ENCODE measurements around the gene KCNC4.

The KCNC4 gene

GRCh38 chr1:110233861-110234260, 23.7 kb downstream of the KCNC4 start:
- no peak for DNase-seq

- DNase-seq: no peak
Measured at GRCh38 chr1:110234691-110235090, 24.6 kb downstream of the KCNC4 start.

GRCh38 chr1:110235181-110235833, 25.2 kb downstream of the KCNC4 start:
- DNase-seq: no peak

GRCh38 chr1:110235834-110236682, 25.9 kb downstream of the KCNC4 start:
- peak; percentile 87 for DNase-seq

- DNase-seq: no peak
Measured at GRCh38 chr1:110237386-110238152, 27.5 kb downstream of the KCNC4 start.

- no peak for DNase-seq
Measured at GRCh38 chr1:110239441-110240430, 29.6 kb downstream of the KCNC4 start.

- DNase-seq: no peak
Measured at GRCh38 chr1:110240476-110241210, 30.5 kb downstream of the KCNC4 start.

- DNase-seq: no peak
Measured at GRCh38 chr1:110241516-110241915, 31.4 kb downstream of the KCNC4 start.

- DNase-seq: no peak
Measured at GRCh38 chr1:110242062-110242461, 31.9 kb downstream of the KCNC4 start.

- DNase-seq: no peak
Measured at GRCh38 chr1:110242731-110243130, 32.6 kb downstream of the KCNC4 start.

- DNase-seq: no peak
Measured at GRCh38 chr1:110243146-110243545, 33.0 kb downstream of the KCNC4 start.

GRCh38 chr1:110243574-110243973, 33.5 kb downstream of the KCNC4 start:
- DNase-seq: peak; percentile 19

GRCh38 chr1:110245876-110246620, 35.9 kb downstream of the KCNC4 start:
- DNase-seq: no peak

- no peak for DNase-seq
Measured at GRCh38 chr1:110248746-110249145, 38.6 kb downstream of the KCNC4 start.

GRCh38 chr1:110249256-110249655, 39.1 kb downstream of the KCNC4 start:
- DNase-seq: no peak

GRCh38 chr1:110250008-110250407, 39.9 kb downstream of the KCNC4 start:
- DNase-seq: no peak

GRCh38 chr1:110250749-110251148, 40.6 kb downstream of the KCNC4 start:
- no peak for DNase-seq

- DNase-seq: no peak
Measured at GRCh38 chr1:110253213-110253612, 43.1 kb downstream of the KCNC4 start.

- no peak for DNase-seq
Measured at GRCh38 chr1:110254604-110255391, 44.7 kb downstream of the KCNC4 start.

- DNase-seq: no peak
Measured at GRCh38 chr1:110255392-110255787, 45.3 kb downstream of the KCNC4 start.

Data from activated CD4-positive, alpha-beta T cell treated with anti-CD3 and anti-CD28 coated beads, Interleukin-10, Interleukin-2, amounts not matched to agents 100 ng/mL and 50 ng/mL, durations not matched to agents 16 hours and 8 hours (primary cell).